ENCODE measurements around the gene L3MBTL4.
"Not testable (repeated sequence)": the region's sequence is repeated elsewhere in the genome, so short reads cannot be mapped to it uniquely, and the experiment has no call there.

The L3MBTL4 gene

GRCh38 chr18:6161549-6161948 lies 253.2 kb downstream of the L3MBTL4 start:
- no peak for DNase-seq

GRCh38 chr18:6159426-6159825 lies 255.3 kb downstream of the L3MBTL4 start:
- no peak for DNase-seq

- no peak for DNase-seq
Observed at GRCh38 chr18:6158958-6159357, 255.8 kb downstream of the L3MBTL4 start.

GRCh38 chr18:6156446-6156845 lies 258.3 kb downstream of the L3MBTL4 start:
- DNase-seq: no peak

- no peak for DNase-seq
Observed at GRCh38 chr18:6155707-6156106, 259.0 kb downstream of the L3MBTL4 start.

GRCh38 chr18:6150430-6150829 lies 264.3 kb downstream of the L3MBTL4 start:
- DNase-seq: no peak

GRCh38 chr18:6146307-6146661 lies 268.4 kb downstream of the L3MBTL4 start:
- no peak for DNase-seq

GRCh38 chr18:6145645-6146306 lies 268.9 kb downstream of the L3MBTL4 start:
- DNase-seq: no peak

GRCh38 chr18:6139007-6139406 lies 275.7 kb downstream of the L3MBTL4 start:
- DNase-seq: no peak

GRCh38 chr18:6135901-6136300 lies 278.8 kb downstream of the L3MBTL4 start:
- not testable (repeated sequence) for DNase-seq

- not testable (repeated sequence) for DNase-seq
Observed at GRCh38 chr18:6135029-6135428, 279.7 kb downstream of the L3MBTL4 start.

- DNase-seq: no peak
Observed at GRCh38 chr18:6132751-6133368, 281.9 kb downstream of the L3MBTL4 start.

- DNase-seq: no peak
Observed at GRCh38 chr18:6120820-6121279, 293.9 kb downstream of the L3MBTL4 start.

GRCh38 chr18:6119761-6120160 lies 294.9 kb downstream of the L3MBTL4 start:
- no peak for DNase-seq

- no peak for DNase-seq
Observed at GRCh38 chr18:6118080-6118479, 296.6 kb downstream of the L3MBTL4 start.

- DNase-seq: no peak
Observed at GRCh38 chr18:6115710-6116109, 299.0 kb downstream of the L3MBTL4 start.

- no peak for DNase-seq
Observed at GRCh38 chr18:6113650-6114049, 301.1 kb downstream of the L3MBTL4 start.

- DNase-seq: no peak
Observed at GRCh38 chr18:6111726-6112125, 303.0 kb downstream of the L3MBTL4 start.

- no peak for DNase-seq
Observed at GRCh38 chr18:6109743-6110142, 305.0 kb downstream of the L3MBTL4 start.

- DNase-seq: no peak
Observed at GRCh38 chr18:6107794-6108193, 306.9 kb downstream of the L3MBTL4 start.

- no peak for DNase-seq
Observed at GRCh38 chr18:6106091-6106685, 308.5 kb downstream of the L3MBTL4 start.

GRCh38 chr18:6103741-6104140 lies 311.0 kb downstream of the L3MBTL4 start:
- no peak for DNase-seq

GRCh38 chr18:6096730-6097129 lies 318.0 kb downstream of the L3MBTL4 start:
- no peak for DNase-seq

GRCh38 chr18:6088432-6088831 lies 326.3 kb downstream of the L3MBTL4 start:
- DNase-seq: no peak
